HCT116 (cell line): ENCODE measurements around the gene ADPGK. TPM values are rescaled to one million over a fixed set of nuclear protein-coding genes. Genes with fewer than 3 reads are reported as not detected.

Source experiments
- ATAC-seq: fragments of 200-7000 bp; cut with Tn5 transposase; 2 replicates; pipeline ENCODE4 v1.9.1; 2020; ENCODE audit warnings: mild to moderate bottlenecking, moderate library complexity
- BruUV-seq: library from RNA; stranded (reverse); fragments of 400-500 nt; replicated peaks from 2 replicates; lab custom pipeline; 2021; lab: Mats Ljungman, UMichigan
- CTCF ChIA-PET: fragments of 300-600 bp; sonication (Branson Sonifier 250); formaldehyde crosslinking; loops from one replicate; lab custom pipeline; 2021; ENCODE audit warnings: antibody characterized with exemption; lab: Charles Lee
- POLR2A ChIA-PET: fragments of 300-600, 350-600 bp; sonication (Branson Sonifier 250); formaldehyde crosslinking; loops from one replicate; lab custom pipeline; 2021; ENCODE audit warnings: antibody characterized with exemption; lab: Charles Lee
- RAD21 ChIA-PET, 2 experiments: fragments of 300-600 bp; sonication (Branson Sonifier 250); formaldehyde crosslinking; loops; one replicate each; lab custom pipeline; 2023; ENCODE audit warnings: low total read pairs in 2 of 2; ENCODE audit not compliant: uncharacterized antibody in 2 of 2, unreplicated experiment in 2 of 2, low non-redundant PET in 1 of 2; lab: Charles Lee
- DNase-seq: peaks from one replicate; pipeline ENCODE4 v3.0.0-alpha.2; 2010; ENCODE audit warnings: low read depth, low spot score
- H2AFZ ChIP-seq: fragments of 200-600 bp; shearing (Covaris generic), sonication (generic); 2 replicates; pipeline ENCODE4 v1.6.1; 2017; ENCODE audit warnings: low read depth, mixed run types, mixed read lengths, antibody characterized with exemption, low read length; ENCODE audit not compliant: poor library complexity, severe bottlenecking
- H3K27ac ChIP-seq: 2 replicates; pipeline ENCODE4 v1.5.1; 2012; ENCODE audit warnings: low read depth, low read length
- H3K27me3 ChIP-seq: fragments of 200-600 bp; sonication (generic); 2 replicates; pipeline ENCODE4 v1.6.1; 2016; ENCODE audit warnings: mixed run types, low read length, mixed read lengths; ENCODE audit not compliant: insufficient read depth
- H3K36me3 ChIP-seq, 2 experiments: fragments of 200-500 bp in 1 of 2; fragments of 200-600 bp in 1 of 2; sonication (Bioruptor generic) in 1 of 2; sonication (generic) in 1 of 2; 2 replicates each; pipeline versions ENCODE4 v1.5.1 to v1.6.1; 2014 to 2016; ENCODE audit warnings: low read length in 2 of 2, inconsistent platforms in 1 of 2, mixed read lengths in 1 of 2, mixed run types in 1 of 2; ENCODE audit not compliant: insufficient read depth in 2 of 2, control insufficient read depth in 1 of 2
- H3K4me1 ChIP-seq, 2 experiments: fragments of 200-600 bp in 1 of 2; sonication (generic) in 1 of 2; 2 replicates each; pipeline versions ENCODE4 v1.5.1 to v1.6.1; 2012 to 2017; ENCODE audit warnings: low read length in 2 of 2, inconsistent platforms in 1 of 2, mild to moderate bottlenecking in 1 of 2, mixed read lengths in 1 of 2, mixed run types in 1 of 2, moderate library complexity in 1 of 2; ENCODE audit not compliant: insufficient read depth in 2 of 2, control insufficient read depth in 1 of 2
- H3K4me2 ChIP-seq: fragments of 200-600 bp; sonication (generic); 2 replicates; pipeline ENCODE4 v1.6.1; 2017; ENCODE audit warnings: mixed run types, low read length, mixed read lengths
- H3K4me3 ChIP-seq, 2 experiments: fragments of 200-600 bp in 1 of 2; sonication (generic) in 1 of 2; replicated peaks in 1 of 2; 2 replicates each; pipeline ENCODE4 v1.5.1; 2011 to 2016; ENCODE audit warnings: low read length in 2 of 2, control low read depth in 1 of 2, low read depth in 1 of 2, mild to moderate bottlenecking in 1 of 2, mixed read lengths in 1 of 2, mixed run types in 1 of 2
- H3K79me2 ChIP-seq: fragments of 200-600 bp; sonication (generic); 2 replicates; pipeline ENCODE4 v1.6.1; 2017; ENCODE audit warnings: mild to moderate bottlenecking, mixed run types, low read length, moderate library complexity, mixed read lengths; ENCODE audit not compliant: insufficient read depth
- H3K9ac ChIP-seq: fragments of 200-600 bp; sonication (generic); 2 replicates; pipeline ENCODE4 v1.6.1; 2016; ENCODE audit warnings: low read length, mixed read lengths
- H3K9me2 ChIP-seq: fragments of 200-600 bp; sonication (generic), shearing (Covaris generic); 2 replicates; pipeline ENCODE4 v1.6.1; 2017; ENCODE audit warnings: mixed run types, mild to moderate bottlenecking, moderate library complexity; ENCODE audit not compliant: insufficient read depth
- H3K9me3 ChIP-seq, 2 experiments: fragments of 200-500 bp in 1 of 2; fragments of 200-600 bp in 1 of 2; sonication (Bioruptor generic) in 1 of 2; sonication (generic) in 1 of 2; 2 replicates each; pipeline ENCODE4 v1.6.1; 2014 to 2017; ENCODE audit warnings: low read length in 2 of 2, mixed read lengths in 2 of 2, inconsistent platforms in 1 of 2, low read depth in 1 of 2, mild to moderate bottlenecking in 1 of 2, mixed run types in 1 of 2, moderate library complexity in 1 of 2; ENCODE audit not compliant: control insufficient read depth in 1 of 2, insufficient read depth in 1 of 2
- H4K20me1 ChIP-seq: fragments of 200-600 bp; sonication (generic), shearing (Covaris generic); 2 replicates; pipeline ENCODE4 v1.6.1; 2017; ENCODE audit warnings: mixed run types, mild to moderate bottlenecking, moderate library complexity; ENCODE audit not compliant: insufficient read depth
- CBX3 ChIP-seq: IDR thresholded peaks from 2 replicates; pipeline ENCODE4 v1.6.1; 2012; ENCODE audit warnings: low read depth
- CTCF ChIP-seq, 3 experiments: fragments of 200-600 bp in 1 of 3; sonication (generic) in 1 of 3; IDR thresholded peaks in 2 of 3; conservative IDR thresholded peaks in 1 of 3; 2 replicates each; pipeline ENCODE4 v1.5.1; 2012 to 2017; ENCODE audit warnings: low read depth in 2 of 3, low read length in 2 of 3, antibody characterized with exemption in 1 of 3, borderline replicate concordance in 1 of 3, control low read depth in 1 of 3, mild to moderate bottlenecking in 1 of 3, mixed read lengths in 1 of 3, mixed run types in 1 of 3, moderate library complexity in 1 of 3; ENCODE audit not compliant: insufficient read depth in 1 of 3
- EZH2 ChIP-seq: fragments of 200-600 bp; sonication (generic); IDR thresholded peaks from 2 replicates; pipeline ENCODE4 v1.6.1; 2017; ENCODE audit warnings: antibody characterized with exemption, mixed run types
- EZH2phosphoT487 ChIP-seq: fragments of 200-600 bp; IDR thresholded peaks from 2 replicates; pipeline ENCODE4 v1.6.1; 2018; ENCODE audit warnings: antibody characterized with exemption, borderline replicate concordance
- FOSL1 ChIP-seq: IDR thresholded peaks from 2 replicates; pipeline ENCODE4 v1.6.1; 2012; ENCODE audit warnings: low read depth
- MAX ChIP-seq: IDR thresholded peaks from 2 replicates; pipeline ENCODE4 v1.6.1; 2012
- POLR2A ChIP-seq: IDR thresholded peaks from 2 replicates; pipeline ENCODE4 v1.7.0; 2011; ENCODE audit warnings: borderline replicate concordance; ENCODE audit not compliant: insufficient read depth, insufficient read length; ENCODE audit errors: extremely low read depth
- POLR2AphosphoS5 ChIP-seq: IDR thresholded peaks from 2 replicates; pipeline ENCODE4 v1.6.1; 2011; ENCODE audit warnings: mild to moderate bottlenecking, low read depth, low read length, moderate library complexity
- RAD21 ChIP-seq: IDR thresholded peaks from 2 replicates; pipeline ENCODE4 v1.6.1; 2012; ENCODE audit warnings: low read depth, mild to moderate bottlenecking
- TCF7L2 ChIP-seq: IDR thresholded peaks from 2 replicates; pipeline ENCODE4 v1.7.0; 2011; ENCODE audit warnings: borderline replicate concordance, inconsistent platforms; ENCODE audit not compliant: insufficient read depth, insufficient read length; ENCODE audit errors: extremely low read depth
- YY1 ChIP-seq: IDR thresholded peaks from 2 replicates; pipeline ENCODE4 v1.6.1; 2011; ENCODE audit warnings: low read length, low read depth, moderate library complexity, mild to moderate bottlenecking; ENCODE audit not compliant: insufficient replicate concordance; ENCODE audit errors: extremely low read depth
- ZFX ChIP-seq: fragments of 450-650 bp; IDR thresholded peaks from 2 replicates; pipeline ENCODE4 v1.6.1; 2017
- ZNF274 ChIP-seq: fragments of 200-500 bp; sonication (Bioruptor generic); IDR thresholded peaks from 2 replicates; pipeline ENCODE4 v1.6.1; 2014; ENCODE audit warnings: mild to moderate bottlenecking, low read depth, low read length, inconsistent platforms
- intact Hi-C: fragments of 100-400 bp; cut with micrococcal nuclease; formaldehyde crosslinking; loops from 2 replicates; pipeline ENCODE4 v1.10.0; 2022
- total RNA-seq: library from RNA; stranded (reverse); gene quantifications from one replicate; pipeline ENCODE4 v1.2.1, GENCODE V29; 2021; ENCODE audit not compliant: unreplicated experiment
- TF ChIP-seq, protein P1 (sequence below): IDR thresholded peaks from 2 replicates; pipeline ENCODE4 v1.6.1; 2011; ENCODE audit warnings: mild to moderate bottlenecking, low read length, moderate library complexity; ENCODE audit not compliant: insufficient replicate concordance; ENCODE audit errors: extremely low read depth
- TF ChIP-seq, protein P2 (sequence below): IDR thresholded peaks from 2 replicates; pipeline ENCODE4 v1.6.1; 2012

The ADPGK gene
- total RNA-seq, 1 experiment from 2014 or later = 41.5 TPM

GRCh38 chr15:72797834-72798233 lies 14.3 kb upstream of the ADPGK start:
- DNase-seq (no peak), ATAC-seq (no peak)
- Histone ChIP-seq H3K9me2 (no peaks in the 10 kb centered on the region), H3K4me3 (no peak overlapping the region), H3K4me1 (peaks cover 0 to 10% of the 10 kb centered on the region in 2 experiments; a peak in 1 of 4 replicates), H3K4me2 (0 out of 2 replicates have a peak overlapping the region, but pooled peaks have one; percentile 94), H3K36me3 (no peaks in the 10 kb centered on the region), H3K27me3 (peaks cover 6% of the 10 kb centered on the region; the same call in 1 of the 2 replicates), H2AFZ (no peak overlapping the region), H3K9ac (no peak overlapping the region), H3K9me3 (no peaks in the 10 kb centered on the region), H3K27ac (no peak overlapping the region), H4K20me1 (no peaks in the 10 kb centered on the region), H3K79me2 (no peaks in the 10 kb centered on the region)
- intact Hi-C loops = loop anchor here (1.0 kb wide), 1 partner anchor 283 kb away; no protein-coding TSS in a partner anchor
- no peak for TF ChIP-seq RAD21
- TF ChIP-seq YY1 = no peak
- no peak for TF ChIP-seq CBX3
- no peak for TF ChIP-seq FOSL1
- TF ChIP-seq ZFX = no peak
- TF ChIP-seq CTCF (IDR thresholded peaks at IDR 0.05 in 2 of 3, conservative IDR thresholded peaks at IDR 0.05 in 1 of 3; ENCODE audit: borderline replicate concordance in 1 of 3, insufficient read depth in 1 of 3, low read depth in 2 of 3, low read length in 2 of 3) = no peak
- TF ChIP-seq, protein P1, sequence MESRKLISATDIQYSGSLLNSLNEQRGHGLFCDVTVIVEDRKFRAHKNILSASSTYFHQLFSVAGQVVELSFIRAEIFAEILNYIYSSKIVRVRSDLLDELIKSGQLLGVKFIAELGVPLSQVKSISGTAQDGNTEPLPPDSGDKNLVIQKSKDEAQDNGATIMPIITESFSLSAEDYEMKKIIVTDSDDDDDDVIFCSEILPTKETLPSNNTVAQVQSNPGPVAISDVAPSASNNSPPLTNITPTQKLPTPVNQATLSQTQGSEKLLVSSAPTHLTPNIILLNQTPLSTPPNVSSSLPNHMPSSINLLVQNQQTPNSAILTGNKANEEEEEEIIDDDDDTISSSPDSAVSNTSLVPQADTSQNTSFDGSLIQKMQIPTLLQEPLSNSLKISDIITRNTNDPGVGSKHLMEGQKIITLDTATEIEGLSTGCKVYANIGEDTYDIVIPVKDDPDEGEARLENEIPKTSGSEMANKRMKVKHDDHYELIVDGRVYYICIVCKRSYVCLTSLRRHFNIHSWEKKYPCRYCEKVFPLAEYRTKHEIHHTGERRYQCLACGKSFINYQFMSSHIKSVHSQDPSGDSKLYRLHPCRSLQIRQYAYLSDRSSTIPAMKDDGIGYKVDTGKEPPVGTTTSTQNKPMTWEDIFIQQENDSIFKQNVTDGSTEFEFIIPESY = no peak
- TF ChIP-seq EZH2phosphoT487 = no peak
- no peak for TF ChIP-seq EZH2
- no peak for TF ChIP-seq POLR2A
- TF ChIP-seq TCF7L2 = no peak
- TF ChIP-seq ZNF274 = no peak
- no peak for TF ChIP-seq POLR2AphosphoS5
- no peak for TF ChIP-seq MAX
- TF ChIP-seq, protein P2, sequence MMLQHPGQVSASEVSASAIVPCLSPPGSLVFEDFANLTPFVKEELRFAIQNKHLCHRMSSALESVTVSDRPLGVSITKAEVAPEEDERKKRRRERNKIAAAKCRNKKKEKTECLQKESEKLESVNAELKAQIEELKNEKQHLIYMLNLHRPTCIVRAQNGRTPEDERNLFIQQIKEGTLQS = no peak
- RAD21 ChIA-PET = no interaction called here
- CTCF ChIA-PET = no interaction called here
- no TSS peak for BruUV-seq
- POLR2A ChIA-PET = no interaction called here
